ENCODE measurements around the gene MAN2B2.

- no peak for TF ChIP-seq CTCF (conservative IDR thresholded peaks at IDR 0.05; ENCODE audit: low read length)
- no peak for TF ChIP-seq EZH2phosphoT487 (IDR thresholded peaks at IDR 0.05; ENCODE audit: borderline replicate concordance, low read depth, low read length)
Measured at GRCh38 chr4:6625256-6625655, 50.3 kb downstream of the MAN2B2 start.
